ENCODE data around the gene LSAMP. TPM values are rescaled to one million over a fixed set of nuclear protein-coding genes. Genes with fewer than 3 reads are reported as not detected.

The LSAMP gene
- total and polyA plus RNA-seq, 2 of the 8 experiments (the other 6 are each of a cell fraction or from before 2014, with no cell fraction given) = 1.8 to 5.7 TPM

DNA sequence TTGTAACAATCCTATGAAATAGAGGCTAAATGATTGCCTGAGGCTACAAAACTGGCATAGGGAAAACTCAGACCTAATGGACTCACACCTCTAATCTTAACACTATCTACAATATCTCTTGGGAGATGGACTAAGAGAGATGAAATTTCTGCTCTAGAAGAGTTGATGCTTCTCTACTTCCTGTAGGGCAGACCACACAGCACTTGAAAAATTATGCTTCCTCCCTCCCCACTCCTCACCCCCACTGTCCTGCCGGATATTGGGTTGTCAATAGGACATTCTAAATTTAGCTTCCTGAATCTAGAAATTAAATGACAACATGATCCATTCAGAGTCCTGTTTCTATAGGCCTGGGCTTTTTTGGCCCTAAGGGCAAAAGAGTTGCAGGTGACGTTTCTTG is 526.4 kb downstream of the LSAMP start:
- H2AFZ ChIP-seq (ENCODE audit: low read length) = no peak overlapping the region
- H4K5ac ChIP-seq (ENCODE audit: insufficient read length, low read depth, low read length) = no peak overlapping the region
- ChIA-PET POLR2A (ENCODE audit: partially characterized antibody) (no interaction called here), CTCF (ENCODE audit: partially characterized antibody) (interaction anchor here (1.4 kb wide), 1 partner anchor 84 kb away, joined by 3 read pairs; no protein-coding TSS in a partner anchor)
- H3K4me1 ChIP-seq (replicated peaks in 1 of 4; ENCODE audit: control insufficient read depth in 3 of 4, insufficient read depth in 4 of 4, low read length in 3 of 4) = peaks cover 0 to 5% (median 1%) of the 10 kb centered on the region in 4 experiments; a peak in 3 of 7 replicates
- no peak overlapping the region for H3K4me3 ChIP-seq (ENCODE audit: extremely low read depth in 1 of 4, insufficient read depth in 2 of 4, low read depth in 3 of 4, low read length in 4 of 4)
- FAIRE-seq (no peak), DNase-seq (ENCODE audit: low read depth in 1 of 2, low spot score in 2 of 2) (no peak)
- no peaks in the 10 kb centered on the region for H3K27me3 ChIP-seq (replicated peaks in 1 of 4; ENCODE audit: control insufficient read depth in 3 of 4, extremely low read depth in 1 of 4, insufficient read depth in 3 of 4, low read length in 3 of 4)
- TF ChIP-seq, protein P1, sequence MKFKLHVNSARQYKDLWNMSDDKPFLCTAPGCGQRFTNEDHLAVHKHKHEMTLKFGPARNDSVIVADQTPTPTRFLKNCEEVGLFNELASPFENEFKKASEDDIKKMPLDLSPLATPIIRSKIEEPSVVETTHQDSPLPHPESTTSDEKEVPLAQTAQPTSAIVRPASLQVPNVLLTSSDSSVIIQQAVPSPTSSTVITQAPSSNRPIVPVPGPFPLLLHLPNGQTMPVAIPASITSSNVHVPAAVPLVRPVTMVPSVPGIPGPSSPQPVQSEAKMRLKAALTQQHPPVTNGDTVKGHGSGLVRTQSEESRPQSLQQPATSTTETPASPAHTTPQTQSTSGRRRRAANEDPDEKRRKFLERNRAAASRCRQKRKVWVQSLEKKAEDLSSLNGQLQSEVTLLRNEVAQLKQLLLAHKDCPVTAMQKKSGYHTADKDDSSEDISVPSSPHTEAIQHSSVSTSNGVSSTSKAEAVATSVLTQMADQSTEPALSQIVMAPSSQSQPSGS (IDR thresholded peaks at IDR 0.05; ENCODE audit: low read length) = no peak
- TF ChIP-seq CHD1 (IDR thresholded peaks at IDR 0.05; ENCODE audit: low read depth, low read length) (no peak), POU5F1 (IDR thresholded peaks at IDR 0.05; ENCODE audit: low read depth, low read length) (no peak), JUND (IDR thresholded peaks at IDR 0.05; ENCODE audit: low read length) (no peak), SIX5 (IDR thresholded peaks at IDR 0.05; ENCODE audit: low read depth, low read length) (no peak), GTF2F1 (IDR thresholded peaks at IDR 0.05; ENCODE audit: borderline replicate concordance, low read depth, low read length) (no peak), ASH2L (IDR thresholded peaks at IDR 0.05; ENCODE audit: low read length) (no peak), RXRA (IDR thresholded peaks at IDR 0.05; ENCODE audit: insufficient read depth, low read depth, low read length) (no peak), KDM1A (IDR thresholded peaks at IDR 0.05; ENCODE audit: borderline replicate concordance, low read length) (no peak), SUZ12 (IDR thresholded peaks at IDR 0.05; ENCODE audit: low read length) (no peak), FOSL1 (IDR thresholded peaks at IDR 0.05; ENCODE audit: insufficient read depth, low read depth, low read length) (no peak), CREB1 (IDR thresholded peaks at IDR 0.05) (no peak), POLR2A (IDR thresholded peaks at IDR 0.05; ENCODE audit: control extremely low read depth in 1 of 2, low read depth in 2 of 2, low read length in 2 of 2) (no peak)
- no peak overlapping the region for H2BK15ac ChIP-seq (ENCODE audit: low read length)
- no peak overlapping the region for H3K23ac ChIP-seq (ENCODE audit: insufficient read length)
- no peaks in the 10 kb centered on the region for H3K79me1 ChIP-seq (ENCODE audit: low read depth, low read length)
- no peak overlapping the region for H4K8ac ChIP-seq (ENCODE audit: extremely low read depth, insufficient read depth, low read length)
- no peak overlapping the region for H2BK120ac ChIP-seq (replicated peaks; ENCODE audit: low read depth, low read length)
- H2BK12ac ChIP-seq (ENCODE audit: low read depth, low read length) = no peak overlapping the region
- H2BK20ac ChIP-seq (ENCODE audit: low read length) = no peak overlapping the region
- H4K20me1 ChIP-seq (replicated peaks in 1 of 2; ENCODE audit: control insufficient read depth in 1 of 2, insufficient read depth in 2 of 2, low read length in 2 of 2) = no peaks in the 10 kb centered on the region
- no peak overlapping the region for H3K14ac ChIP-seq (ENCODE audit: insufficient read length)
- H3K9ac ChIP-seq (replicated peaks in 1 of 4; ENCODE audit: extremely low read depth in 1 of 4, low read depth in 3 of 4, low read length in 3 of 4) = no peak overlapping the region
- no peak overlapping the region for H3K56ac ChIP-seq (replicated peaks; ENCODE audit: insufficient read length, low read depth, low read length)
- H3K36me3 ChIP-seq (ENCODE audit: control insufficient read depth in 2 of 4, insufficient read depth in 4 of 4, low read length in 3 of 4) = no peaks in the 10 kb centered on the region
- no peaks in the 10 kb centered on the region; the same call in 1 of the 2 replicates for H3K23me2 ChIP-seq (ENCODE audit: low read depth, low read length)
- no peak overlapping the region for H3K27ac ChIP-seq (ENCODE audit: low read depth, low read length)
- H3K4ac ChIP-seq (replicated peaks; ENCODE audit: insufficient read length, low read depth, low read length) = no peak overlapping the region
- no peak overlapping the region for H3K4me2 ChIP-seq (ENCODE audit: insufficient read depth in 1 of 2, low read depth in 2 of 2, low read length in 2 of 2)
- H3K18ac ChIP-seq (ENCODE audit: extremely low read depth, low read length) = no peak overlapping the region
- no peaks in the 10 kb centered on the region for H3K79me2 ChIP-seq (ENCODE audit: control insufficient read depth in 1 of 2, insufficient read depth in 2 of 2, low read length in 2 of 2)
- no peak overlapping the region for H2BK5ac ChIP-seq (ENCODE audit: low read depth, low read length)
- 78% methylated on average over 2 of the region's 2 CpGs; no CpG with 5 or more reads in 1 of the 2 experiments for WGBS, 2 experiments (ENCODE audit: extremely low coverage in 1 of 2, insufficient coverage in 1 of 2, insufficient read length in 1 of 2, insufficient replicate concordance in 2 of 2, low coverage in 1 of 2, low lambda C conversion rate in 2 of 2, missing lambda C conversion rate in 1 of 2)
- no peak overlapping the region for H2AK5ac ChIP-seq (ENCODE audit: low read depth, low read length)
- H3K9me3 ChIP-seq (ENCODE audit: insufficient read depth in 2 of 2, low read depth in 1 of 2, low read length in 1 of 2) = no peaks in the 10 kb centered on the region
- H4K91ac ChIP-seq (replicated peaks; ENCODE audit: insufficient read length, low read length) = no peak overlapping the region

Data from H1 (cell line).